SU-DHL-6 (cell line): Measurements from ENCODE around the gene WNT7A.

Source experiments
- H2AFZ ChIP-seq: fragments of 200-600 bp; sonication (generic); 2 replicates; pipeline ENCODE4 v1.6.1; 2014; ENCODE audit warnings: low read depth, mild to moderate bottlenecking, moderate library complexity, mixed read lengths, antibody characterized with exemption, low read length; ENCODE audit not compliant: severe bottlenecking
- H3F3A ChIP-seq: fragments of 200-600 bp; shearing (Covaris generic); 2 replicates; pipeline ENCODE4 v1.6.0; 2016; ENCODE audit warnings: antibody characterized with exemption, mild to moderate bottlenecking; ENCODE audit not compliant: insufficient read depth
- H3K27ac ChIP-seq: fragments of 200-600 bp; sonication (generic); 2 replicates; pipeline ENCODE4 v1.5.1; 2016; ENCODE audit warnings: low read depth, mild to moderate bottlenecking, low read length, moderate library complexity, mixed read lengths
- H3K27me3 ChIP-seq: fragments of 200-600 bp; sonication (generic), shearing (Covaris generic); 2 replicates; pipeline ENCODE4 v1.6.0; 2014; ENCODE audit warnings: mild to moderate bottlenecking, low read length
- H3K36me3 ChIP-seq: fragments of 200-600 bp; sonication (generic); 2 replicates; pipeline ENCODE4 v1.6.1; 2014; ENCODE audit warnings: mild to moderate bottlenecking, low read length, mixed read lengths
- H3K4me2 ChIP-seq: fragments of 300-600, 200-600 bp; shearing (Covaris generic), sonication (generic); 2 replicates; pipeline ENCODE4 v1.6.0; 2014; ENCODE audit warnings: low read length, low read depth, mild to moderate bottlenecking; ENCODE audit not compliant: poor library complexity, severe bottlenecking
- H3K4me3 ChIP-seq: fragments of 200-600 bp; sonication (generic); 2 replicates; pipeline ENCODE4 v1.5.1; 2014; ENCODE audit warnings: antibody characterized with exemption, low read length, mild to moderate bottlenecking, mixed read lengths; ENCODE audit not compliant: insufficient read depth, poor library complexity, severe bottlenecking
- H3K79me2 ChIP-seq: fragments of 200-600 bp; sonication (generic); 2 replicates; pipeline ENCODE4 v1.6.1; 2014; ENCODE audit warnings: mild to moderate bottlenecking, low read length, moderate library complexity; ENCODE audit not compliant: insufficient read depth
- H3K9ac ChIP-seq: fragments of 200-600 bp; sonication (generic); 2 replicates; pipeline ENCODE4 v1.7.0; 2014; ENCODE audit warnings: mild to moderate bottlenecking, low read length
- H3K9me2 ChIP-seq: fragments of 200-600 bp; sonication (generic); replicated peaks from 2 replicates; pipeline ENCODE4 v1.6.1; 2014; ENCODE audit warnings: low read length; ENCODE audit not compliant: insufficient read depth
- H3K9me3 ChIP-seq: fragments of 200-600 bp; sonication (generic); 2 replicates; pipeline ENCODE4 v1.6.1; 2014; ENCODE audit warnings: low read length, mixed read lengths; ENCODE audit not compliant: insufficient read depth
- H4K20me1 ChIP-seq: fragments of 200-600 bp; sonication (generic); 2 replicates; pipeline ENCODE4 v1.6.1; 2014; ENCODE audit warnings: low read depth, mild to moderate bottlenecking, antibody characterized with exemption, low read length, moderate library complexity, mixed read lengths
- EZH2phosphoT487 ChIP-seq: fragments of 200-600 bp; sonication (generic), shearing (Covaris generic); conservative IDR thresholded peaks from 2 replicates; pipeline ENCODE4 v1.6.1; 2018; ENCODE audit warnings: mild to moderate bottlenecking, antibody characterized with exemption, low read length, moderate library complexity, mixed read lengths
- TF ChIP-seq, protein P1 (sequence below): fragments of 200-600 bp; sonication (generic); IDR thresholded peaks from one replicate; pipeline ENCODE4 v1.5.1; 2017; ENCODE audit warnings: antibody characterized with exemption, mild to moderate bottlenecking, low read length, moderate library complexity; ENCODE audit not compliant: insufficient read depth, poor library complexity, severe bottlenecking

The WNT7A gene

DNA sequence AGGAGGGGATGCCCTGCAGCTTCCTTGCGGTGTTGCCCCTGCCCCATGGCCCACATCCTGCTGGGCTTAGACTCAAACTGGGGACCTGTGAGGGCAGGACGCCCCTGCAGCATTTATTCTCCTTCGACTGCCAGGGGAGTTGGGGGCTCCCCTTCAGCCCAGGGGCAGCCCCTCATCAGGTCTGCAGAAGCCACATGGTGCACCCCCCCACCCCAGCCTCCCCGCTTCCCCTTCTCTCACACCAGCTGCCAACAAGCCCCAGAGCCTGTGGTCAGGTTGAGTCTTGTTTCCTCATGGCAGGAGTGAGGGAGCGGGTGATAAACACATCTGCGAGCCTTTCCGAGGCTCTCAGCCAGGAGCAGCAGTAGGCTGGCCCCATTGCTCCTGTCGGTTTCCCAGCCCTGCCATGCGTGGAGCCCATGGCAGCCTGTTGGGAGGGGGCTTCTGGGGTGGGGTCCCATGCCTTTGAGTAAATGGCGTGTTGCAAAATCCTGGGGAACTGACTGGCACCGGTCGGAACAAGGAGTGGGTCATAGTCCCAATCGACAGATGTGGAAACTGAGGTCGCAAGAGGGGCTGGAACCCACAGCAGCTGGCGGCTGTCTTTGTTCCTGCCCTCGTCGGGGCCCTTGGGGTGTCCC, 27.8 kb downstream of the WNT7A start:
- H3F3A ChIP-seq: no peaks in the 10 kb centered on the region
- H3K9me2 ChIP-seq: no peaks in the 10 kb centered on the region
- H3K36me3 ChIP-seq: no peaks in the 10 kb centered on the region
- no peaks in the 10 kb centered on the region for H3K79me2 ChIP-seq
- no peak overlapping the region for H3K9ac ChIP-seq
- H3K27me3 ChIP-seq: no peaks in the 10 kb centered on the region
- no peak overlapping the region for H2AFZ ChIP-seq
- no peaks in the 10 kb centered on the region for H3K9me3 ChIP-seq
- H3K27ac ChIP-seq: no peak overlapping the region
- H3K4me3 ChIP-seq: no peak overlapping the region
- TF ChIP-seq, protein P1, sequence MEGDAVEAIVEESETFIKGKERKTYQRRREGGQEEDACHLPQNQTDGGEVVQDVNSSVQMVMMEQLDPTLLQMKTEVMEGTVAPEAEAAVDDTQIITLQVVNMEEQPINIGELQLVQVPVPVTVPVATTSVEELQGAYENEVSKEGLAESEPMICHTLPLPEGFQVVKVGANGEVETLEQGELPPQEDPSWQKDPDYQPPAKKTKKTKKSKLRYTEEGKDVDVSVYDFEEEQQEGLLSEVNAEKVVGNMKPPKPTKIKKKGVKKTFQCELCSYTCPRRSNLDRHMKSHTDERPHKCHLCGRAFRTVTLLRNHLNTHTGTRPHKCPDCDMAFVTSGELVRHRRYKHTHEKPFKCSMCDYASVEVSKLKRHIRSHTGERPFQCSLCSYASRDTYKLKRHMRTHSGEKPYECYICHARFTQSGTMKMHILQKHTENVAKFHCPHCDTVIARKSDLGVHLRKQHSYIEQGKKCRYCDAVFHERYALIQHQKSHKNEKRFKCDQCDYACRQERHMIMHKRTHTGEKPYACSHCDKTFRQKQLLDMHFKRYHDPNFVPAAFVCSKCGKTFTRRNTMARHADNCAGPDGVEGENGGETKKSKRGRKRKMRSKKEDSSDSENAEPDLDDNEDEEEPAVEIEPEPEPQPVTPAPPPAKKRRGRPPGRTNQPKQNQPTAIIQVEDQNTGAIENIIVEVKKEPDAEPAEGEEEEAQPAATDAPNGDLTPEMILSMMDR: no peak
- no peak for TF ChIP-seq EZH2phosphoT487
- no peaks in the 10 kb centered on the region for H4K20me1 ChIP-seq
- no peak overlapping the region for H3K4me2 ChIP-seq

- H3K79me2 ChIP-seq: no peaks in the 10 kb centered on the region
- H3K27me3 ChIP-seq: no peaks in the 10 kb centered on the region
- TF ChIP-seq, protein P1: no peak
- H2AFZ ChIP-seq: no peak overlapping the region
- H3K27ac ChIP-seq: no peak overlapping the region
- no peaks in the 10 kb centered on the region for H3F3A ChIP-seq
- H3K9me2 ChIP-seq: no peaks in the 10 kb centered on the region
- no peaks in the 10 kb centered on the region for H3K36me3 ChIP-seq
- H4K20me1 ChIP-seq: no peaks in the 10 kb centered on the region
- no peak overlapping the region for H3K9ac ChIP-seq
- H3K4me3 ChIP-seq: no peak overlapping the region
- H3K4me2 ChIP-seq: no peak overlapping the region
- no peaks in the 10 kb centered on the region for H3K9me3 ChIP-seq
Measured at GRCh38 chr3:13851091-13851849, 28.6 kb downstream of the WNT7A start.

DNA sequence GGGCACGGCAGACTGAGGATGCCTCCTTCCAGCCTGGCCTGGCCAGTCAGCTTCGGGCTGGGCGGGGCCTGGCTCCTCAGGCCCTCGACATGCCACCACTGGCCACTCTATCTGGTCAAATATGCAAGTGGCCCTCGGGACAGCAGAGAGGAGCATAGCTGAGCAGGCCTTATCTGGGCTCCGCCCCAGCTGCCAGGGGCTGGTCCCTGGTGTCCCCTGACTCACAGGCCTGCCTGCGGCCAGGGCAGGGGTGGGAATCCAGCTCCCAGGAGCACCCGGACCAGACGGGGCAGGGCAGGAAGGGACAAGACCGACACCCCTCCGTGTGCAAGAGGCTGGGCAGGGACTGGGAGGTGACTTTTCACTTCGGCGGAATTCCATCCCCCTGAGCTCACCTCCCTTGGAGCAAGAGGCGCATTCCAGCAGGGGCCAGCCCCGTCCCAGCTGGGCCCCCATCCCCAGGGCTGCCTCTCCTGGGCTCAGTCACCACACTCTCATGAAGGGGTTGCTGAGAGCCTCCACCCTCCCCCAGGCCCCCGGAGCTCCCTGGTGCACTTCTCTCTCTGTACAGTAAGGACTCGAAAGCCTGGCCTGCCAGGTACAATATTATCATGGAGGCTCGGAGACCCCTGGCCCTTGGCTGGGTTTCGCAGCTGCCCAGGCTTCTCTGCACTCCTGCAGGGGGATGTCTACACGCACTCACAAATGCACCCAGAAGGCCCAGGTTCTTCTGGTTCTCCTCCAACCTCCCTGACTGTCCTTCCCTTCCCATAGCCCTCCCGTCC, 29.5 kb downstream of the WNT7A start:
- no peak overlapping the region for H3K4me3 ChIP-seq
- H3K27me3 ChIP-seq: no peaks in the 10 kb centered on the region
- no peaks in the 10 kb centered on the region for H3F3A ChIP-seq
- no peak for TF ChIP-seq EZH2phosphoT487
- TF ChIP-seq, protein P1: no peak
- no peak overlapping the region for H3K27ac ChIP-seq
- H3K9me2 ChIP-seq: no peaks in the 10 kb centered on the region
- H3K36me3 ChIP-seq: no peaks in the 10 kb centered on the region
- no peaks in the 10 kb centered on the region for H4K20me1 ChIP-seq
- H2AFZ ChIP-seq: no peak overlapping the region
- no peak overlapping the region for H3K9ac ChIP-seq
- H3K9me3 ChIP-seq: no peaks in the 10 kb centered on the region
- no peaks in the 10 kb centered on the region for H3K79me2 ChIP-seq
- H3K4me2 ChIP-seq: no peak overlapping the region
